ENCODE measurements around the gene RFX4. TPM values are rescaled to one million over a fixed set of nuclear protein-coding genes. Genes with fewer than 3 reads are reported as not detected.

The RFX4 gene
- polyA plus RNA-seq, 1 donor (not counting 4 experiments of a cell fraction or from before 2014, with no cell fraction given), result not detected

DNA sequence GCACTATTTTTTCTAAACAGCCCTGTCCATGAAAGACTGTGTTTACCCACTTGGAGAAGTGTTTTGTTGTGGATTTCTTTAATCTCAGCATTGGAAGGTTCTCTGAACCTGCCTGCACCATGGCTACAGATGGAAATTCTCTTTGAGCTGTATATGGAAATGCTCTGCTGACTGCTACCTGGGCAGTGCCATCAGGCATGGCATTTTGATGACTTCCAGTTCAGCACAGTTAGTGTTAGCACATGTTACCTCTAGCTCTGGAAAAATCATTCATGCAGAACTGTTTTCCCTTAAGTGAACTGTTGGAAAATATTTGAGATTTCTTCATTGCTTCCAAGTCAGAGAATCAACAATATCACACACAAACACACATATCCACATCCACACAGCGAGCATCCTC is 139.1 kb downstream of the RFX4 start:
- dilution Hi-C loops (cut with MboI; ENCODE audit: extremely low pct_ligation_motif_present, low sequenced_read_pairs), result no loop called here
- FAIRE-seq (no peak), DNase-seq (ENCODE audit: low read depth, low spot score) (no peak)

DNA sequence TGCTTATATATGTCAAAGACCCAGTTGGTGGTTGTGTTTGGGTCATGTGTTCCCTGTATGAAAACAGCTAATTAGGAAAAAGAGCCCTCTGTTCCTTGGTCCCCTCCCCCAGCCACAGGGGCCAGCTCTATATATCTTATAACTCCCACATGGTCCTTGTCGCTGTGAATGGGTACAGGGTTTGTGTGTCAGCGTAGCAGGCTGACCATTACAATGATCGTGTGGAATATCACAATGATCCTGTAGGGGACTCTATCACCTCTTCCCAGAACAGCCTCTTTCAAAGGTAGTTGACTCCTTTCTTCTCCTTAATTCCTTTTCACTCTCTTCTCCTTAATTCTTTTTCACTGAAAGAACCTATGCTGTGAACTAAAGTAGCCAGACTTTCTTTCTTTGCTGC is 140.0 kb downstream of the RFX4 start:
- dilution Hi-C loops (cut with MboI; ENCODE audit: extremely low pct_ligation_motif_present, low sequenced_read_pairs), result no loop called here
- Histone ChIP-seq H3K27ac (ENCODE audit: control insufficient read depth, insufficient read depth, low read length) (no peak overlapping the region), H3K79me2 (ENCODE audit: control insufficient read depth, insufficient read depth, low read length) (no peaks in the 10 kb centered on the region), H3K9me3 (ENCODE audit: control insufficient read depth, low read depth, low read length) (no peaks in the 10 kb centered on the region), H3K9ac (ENCODE audit: control insufficient read depth, extremely low read depth, insufficient read depth, low read length) (no peak overlapping the region), H2AFZ (ENCODE audit: control insufficient read depth, low read length) (no peak overlapping the region), H3K27me3 (ENCODE audit: control insufficient read depth, extremely low read depth, insufficient read depth, low read length) (peaks cover 6% of the 10 kb centered on the region), H4K20me1 (ENCODE audit: control insufficient read depth, extremely low read depth, insufficient read depth, low read length) (no peaks in the 10 kb centered on the region), H3K9me1 (ENCODE audit: control insufficient read depth, extremely low read depth, insufficient read depth, low read length) (no peaks in the 10 kb centered on the region), H3K4me2 (ENCODE audit: control insufficient read depth, extremely low read depth, insufficient read depth, low read depth, low read length) (no peak overlapping the region), H3K4me1 (ENCODE audit: control insufficient read depth, extremely low read depth, insufficient read depth, low read length) (no peaks in the 10 kb centered on the region), H3K4me3 (ENCODE audit: control insufficient read depth in 2 of 3, extremely low read depth in 1 of 3, insufficient read depth in 2 of 3, low read depth in 1 of 3, low read length in 3 of 3) (no peak overlapping the region), H3K36me3 (ENCODE audit: control insufficient read depth in 2 of 2, extremely low read depth in 1 of 2, insufficient read depth in 2 of 2, low read length in 2 of 2) (no peaks in the 10 kb centered on the region)
- TF ChIP-seq, protein P1, sequence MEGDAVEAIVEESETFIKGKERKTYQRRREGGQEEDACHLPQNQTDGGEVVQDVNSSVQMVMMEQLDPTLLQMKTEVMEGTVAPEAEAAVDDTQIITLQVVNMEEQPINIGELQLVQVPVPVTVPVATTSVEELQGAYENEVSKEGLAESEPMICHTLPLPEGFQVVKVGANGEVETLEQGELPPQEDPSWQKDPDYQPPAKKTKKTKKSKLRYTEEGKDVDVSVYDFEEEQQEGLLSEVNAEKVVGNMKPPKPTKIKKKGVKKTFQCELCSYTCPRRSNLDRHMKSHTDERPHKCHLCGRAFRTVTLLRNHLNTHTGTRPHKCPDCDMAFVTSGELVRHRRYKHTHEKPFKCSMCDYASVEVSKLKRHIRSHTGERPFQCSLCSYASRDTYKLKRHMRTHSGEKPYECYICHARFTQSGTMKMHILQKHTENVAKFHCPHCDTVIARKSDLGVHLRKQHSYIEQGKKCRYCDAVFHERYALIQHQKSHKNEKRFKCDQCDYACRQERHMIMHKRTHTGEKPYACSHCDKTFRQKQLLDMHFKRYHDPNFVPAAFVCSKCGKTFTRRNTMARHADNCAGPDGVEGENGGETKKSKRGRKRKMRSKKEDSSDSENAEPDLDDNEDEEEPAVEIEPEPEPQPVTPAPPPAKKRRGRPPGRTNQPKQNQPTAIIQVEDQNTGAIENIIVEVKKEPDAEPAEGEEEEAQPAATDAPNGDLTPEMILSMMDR (optimal IDR thresholded peaks at IDR 0.05 in 1 of 3, IDR thresholded peaks at IDR 0.05 in 1 of 3, conservative IDR thresholded peaks at IDR 0.05 in 1 of 3; ENCODE audit: extremely low read depth in 1 of 3, insufficient read depth in 2 of 3, low read length in 3 of 3), result peak in 1 of 3 experiments; percentile 4
- TF ChIP-seq EZH2 (IDR thresholded peaks at IDR 0.05; ENCODE audit: low read length), result no peak
- DNase-seq (ENCODE audit: low read depth, low spot score), result no peak
- FAIRE-seq, result no peak

More for the DNA sequence above, 139.1 kb downstream of the RFX4 start:
- no peaks in the 10 kb centered on the region for H3K9me3 ChIP-seq (ENCODE audit: control insufficient read depth, low read depth, low read length)
- no peak overlapping the region for H3K4me3 ChIP-seq (ENCODE audit: control insufficient read depth in 2 of 3, extremely low read depth in 1 of 3, insufficient read depth in 2 of 3, low read depth in 1 of 3, low read length in 3 of 3)
- TF ChIP-seq, protein P1 (optimal IDR thresholded peaks at IDR 0.05 in 1 of 3, IDR thresholded peaks at IDR 0.05 in 1 of 3, conservative IDR thresholded peaks at IDR 0.05 in 1 of 3; ENCODE audit: extremely low read depth in 1 of 3, insufficient read depth in 2 of 3, low read length in 3 of 3), result no peak
- TF ChIP-seq EZH2 (IDR thresholded peaks at IDR 0.05; ENCODE audit: low read length), result no peak
- H3K4me2 ChIP-seq (ENCODE audit: control insufficient read depth, extremely low read depth, insufficient read depth, low read depth, low read length), result no peak overlapping the region
- H3K36me3 ChIP-seq (ENCODE audit: control insufficient read depth in 2 of 2, extremely low read depth in 1 of 2, insufficient read depth in 2 of 2, low read length in 2 of 2), result no peaks in the 10 kb centered on the region
- H3K27ac ChIP-seq (ENCODE audit: control insufficient read depth, insufficient read depth, low read length), result no peak overlapping the region
- H3K27me3 ChIP-seq (ENCODE audit: control insufficient read depth, extremely low read depth, insufficient read depth, low read length), result peaks cover 6% of the 10 kb centered on the region
- H3K4me1 ChIP-seq (ENCODE audit: control insufficient read depth, extremely low read depth, insufficient read depth, low read length), result no peaks in the 10 kb centered on the region
- H3K79me2 ChIP-seq (ENCODE audit: control insufficient read depth, insufficient read depth, low read length), result no peaks in the 10 kb centered on the region
- no peaks in the 10 kb centered on the region for H4K20me1 ChIP-seq (ENCODE audit: control insufficient read depth, extremely low read depth, insufficient read depth, low read length)
- H3K9ac ChIP-seq (ENCODE audit: control insufficient read depth, extremely low read depth, insufficient read depth, low read length), result no peak overlapping the region
- H3K9me1 ChIP-seq (ENCODE audit: control insufficient read depth, extremely low read depth, insufficient read depth, low read length), result no peaks in the 10 kb centered on the region
- no peak overlapping the region for H2AFZ ChIP-seq (ENCODE audit: control insufficient read depth, low read length)

Measured in keratinocyte (primary cell).